GM12878 (cell line): ENCODE data around the gene RIC8B. TPM values are rescaled to one million over a fixed set of nuclear protein-coding genes. Genes with fewer than 3 reads are reported as not detected.

Experiments used
- ATF3 ChIP-seq: IDR thresholded peaks from 2 replicates; pipeline ENCODE4 v1.6.1; 2011; ENCODE audit warnings: low read depth, mild to moderate bottlenecking, low read length, moderate library complexity, borderline replicate concordance; ENCODE audit errors: extremely low read depth
- BMI1 ChIP-seq: fragments of 450-650 bp; IDR thresholded peaks from 2 replicates; pipeline ENCODE4 v1.6.1; 2016; ENCODE audit warnings: mild to moderate bottlenecking, moderate library complexity, borderline replicate concordance
- FOS ChIP-seq: IDR thresholded peaks from 3 replicates; pipeline ENCODE4 v1.6.1; 2011; ENCODE audit warnings: borderline replicate concordance; ENCODE audit not compliant: insufficient read length; ENCODE audit errors: extremely low read depth
- NBN ChIP-seq: fragments of 450-650 bp; IDR thresholded peaks from 2 replicates; pipeline ENCODE4 v1.6.1; 2016
- POU2F2 ChIP-seq: IDR thresholded peaks from 3 replicates; pipeline ENCODE4 v1.6.1; 2011; ENCODE audit warnings: low read depth, mild to moderate bottlenecking, low read length, borderline replicate concordance
- YY1 ChIP-seq: IDR thresholded peaks from 2 replicates; pipeline ENCODE4 v1.6.1; 2011; ENCODE audit warnings: low read depth, mild to moderate bottlenecking, low read length
- polyA plus RNA-seq, 11 experiments: library from polyadenylated mRNA; depleted of rRNA in 4 of 11; unstranded in 6 of 11; stranded (reverse) in 5 of 11; fragments of >200 nt; fragmentation: Nextera tagmentation in 4 of 11; fragmentation: Illumina TruSeq in 1 of 11; extraction: Ambion mirVana in 4 of 11; extraction: Trizol in 1 of 11; gene quantifications; 1 replicate in 1 of 11; 2 replicates in 10 of 11; pipeline versions ENCODE4 v1.2.1 to v1.2.3, GENCODE V29; 2011 to 2016; ENCODE audit warnings: inconsistent platforms in 2 of 11, missing spikeins in 2 of 11, low read depth in 1 of 11
- total RNA-seq, 4 experiments: library from RNA; depleted of rRNA in 3 of 4; stranded (reverse); fragments of >200 nt in 3 of 4; fragmentation: Illumina TruSeq in 1 of 4; extraction: Trizol in 1 of 4; gene quantifications; 2 replicates each; pipeline versions ENCODE4 v1.2.1 to v1.2.3, GENCODE V29; 2013 to 2021
- TF ChIP-seq, protein P1 (sequence below): fragments of 450-650 bp; formaldehyde crosslinking; IDR thresholded peaks from 2 replicates; pipeline ENCODE4 v1.4.0; 2020; ENCODE audit warnings: mild to moderate bottlenecking, moderate library complexity

RIC8B gene
- total and polyA plus RNA-seq, 10 of the 15 experiments (the other 5 are each of a cell fraction or from before 2014, with no cell fraction given): 2.3 to 10.8 (median 6.2) TPM

GRCh38 chr12:106903241-106903945 lies 128.9 kb downstream of the RIC8B start (continued):
- TF ChIP-seq FOS: no peak
- TF ChIP-seq, protein P1, sequence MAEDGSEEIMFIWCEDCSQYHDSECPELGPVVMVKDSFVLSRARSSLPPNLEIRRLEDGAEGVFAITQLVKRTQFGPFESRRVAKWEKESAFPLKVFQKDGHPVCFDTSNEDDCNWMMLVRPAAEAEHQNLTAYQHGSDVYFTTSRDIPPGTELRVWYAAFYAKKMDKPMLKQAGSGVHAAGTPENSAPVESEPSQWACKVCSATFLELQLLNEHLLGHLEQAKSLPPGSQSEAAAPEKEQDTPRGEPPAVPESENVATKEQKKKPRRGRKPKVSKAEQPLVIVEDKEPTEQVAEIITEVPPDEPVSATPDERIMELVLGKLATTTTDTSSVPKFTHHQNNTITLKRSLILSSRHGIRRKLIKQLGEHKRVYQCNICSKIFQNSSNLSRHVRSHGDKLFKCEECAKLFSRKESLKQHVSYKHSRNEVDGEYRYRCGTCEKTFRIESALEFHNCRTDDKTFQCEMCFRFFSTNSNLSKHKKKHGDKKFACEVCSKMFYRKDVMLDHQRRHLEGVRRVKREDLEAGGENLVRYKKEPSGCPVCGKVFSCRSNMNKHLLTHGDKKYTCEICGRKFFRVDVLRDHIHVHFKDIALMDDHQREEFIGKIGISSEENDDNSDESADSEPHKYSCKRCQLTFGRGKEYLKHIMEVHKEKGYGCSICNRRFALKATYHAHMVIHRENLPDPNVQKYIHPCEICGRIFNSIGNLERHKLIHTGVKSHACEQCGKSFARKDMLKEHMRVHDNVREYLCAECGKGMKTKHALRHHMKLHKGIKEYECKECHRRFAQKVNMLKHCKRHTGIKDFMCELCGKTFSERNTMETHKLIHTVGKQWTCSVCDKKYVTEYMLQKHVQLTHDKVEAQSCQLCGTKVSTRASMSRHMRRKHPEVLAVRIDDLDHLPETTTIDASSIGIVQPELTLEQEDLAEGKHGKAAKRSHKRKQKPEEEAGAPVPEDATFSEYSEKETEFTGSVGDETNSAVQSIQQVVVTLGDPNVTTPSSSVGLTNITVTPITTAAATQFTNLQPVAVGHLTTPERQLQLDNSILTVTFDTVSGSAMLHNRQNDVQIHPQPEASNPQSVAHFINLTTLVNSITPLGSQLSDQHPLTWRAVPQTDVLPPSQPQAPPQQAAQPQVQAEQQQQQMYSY (CRISPR knock-in tag): no peak
- no peak for TF ChIP-seq BMI1
- no peak for TF ChIP-seq NBN
- no peak for TF ChIP-seq ATF3
- TF ChIP-seq YY1: no peak
- TF ChIP-seq POU2F2: no peak
